ENCODE results near the gene ST6GAL2.

DNA sequence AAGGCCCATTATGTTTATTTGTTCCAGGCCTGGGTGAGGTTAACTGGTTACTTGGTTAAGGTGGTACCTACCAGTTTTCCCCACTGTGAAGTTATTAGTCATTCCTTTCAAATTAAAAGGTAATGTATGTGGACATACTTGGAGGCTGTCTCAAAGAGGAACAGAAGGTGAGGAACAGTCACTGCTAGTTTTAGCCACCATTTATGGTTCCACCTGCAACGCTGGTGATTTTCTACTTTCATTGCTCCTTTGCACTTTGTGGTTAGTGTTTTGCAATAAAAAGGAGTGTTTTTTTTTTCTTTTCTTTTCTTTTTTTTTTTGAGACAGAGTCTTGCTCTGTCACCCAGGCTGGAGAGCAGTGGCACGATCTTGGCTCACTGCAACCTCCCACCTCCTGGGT lies 6.1 kb upstream of the ST6GAL2 start:
- no peak for TF ChIP-seq RAD21 (IDR thresholded peaks at IDR 0.05; ENCODE audit: low read length)
- TF ChIP-seq, protein P1, sequence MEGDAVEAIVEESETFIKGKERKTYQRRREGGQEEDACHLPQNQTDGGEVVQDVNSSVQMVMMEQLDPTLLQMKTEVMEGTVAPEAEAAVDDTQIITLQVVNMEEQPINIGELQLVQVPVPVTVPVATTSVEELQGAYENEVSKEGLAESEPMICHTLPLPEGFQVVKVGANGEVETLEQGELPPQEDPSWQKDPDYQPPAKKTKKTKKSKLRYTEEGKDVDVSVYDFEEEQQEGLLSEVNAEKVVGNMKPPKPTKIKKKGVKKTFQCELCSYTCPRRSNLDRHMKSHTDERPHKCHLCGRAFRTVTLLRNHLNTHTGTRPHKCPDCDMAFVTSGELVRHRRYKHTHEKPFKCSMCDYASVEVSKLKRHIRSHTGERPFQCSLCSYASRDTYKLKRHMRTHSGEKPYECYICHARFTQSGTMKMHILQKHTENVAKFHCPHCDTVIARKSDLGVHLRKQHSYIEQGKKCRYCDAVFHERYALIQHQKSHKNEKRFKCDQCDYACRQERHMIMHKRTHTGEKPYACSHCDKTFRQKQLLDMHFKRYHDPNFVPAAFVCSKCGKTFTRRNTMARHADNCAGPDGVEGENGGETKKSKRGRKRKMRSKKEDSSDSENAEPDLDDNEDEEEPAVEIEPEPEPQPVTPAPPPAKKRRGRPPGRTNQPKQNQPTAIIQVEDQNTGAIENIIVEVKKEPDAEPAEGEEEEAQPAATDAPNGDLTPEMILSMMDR (IDR thresholded peaks at IDR 0.05) = no peak
- TF ChIP-seq EZH2phosphoT487 (IDR thresholded peaks at IDR 0.05; ENCODE audit: borderline replicate concordance, low read depth) = no peak
- TF ChIP-seq RFX5 (IDR thresholded peaks at IDR 0.05; ENCODE audit: low read length) = no peak
- no peak for TF ChIP-seq MXI1 (IDR thresholded peaks at IDR 0.05; ENCODE audit: low read depth, low read length)
- TF ChIP-seq TEAD4 (IDR thresholded peaks at IDR 0.05; ENCODE audit: borderline replicate concordance, insufficient read depth) = no peak
